HL-60 (cell line): Measurements from ENCODE around the gene PRDM12.

Source experiments
- CTCF ChIP-seq: IDR thresholded peaks from one replicate; pipeline ENCODE4 v1.5.1; 2011; ENCODE audit warnings: low read length, control low read depth, inconsistent platforms; ENCODE audit not compliant: insufficient read depth
- GABPA ChIP-seq: IDR thresholded peaks from 2 replicates; pipeline ENCODE4 v1.6.1; 2012; ENCODE audit warnings: low read depth
- POLR2AphosphoS5 ChIP-seq: IDR thresholded peaks from 2 replicates; pipeline ENCODE4 v1.6.1; 2012; ENCODE audit warnings: low read depth

- no peak for TF ChIP-seq CTCF
- no peak for TF ChIP-seq POLR2AphosphoS5
- no peak for TF ChIP-seq GABPA
These were observed 5.3 kb upstream of the PRDM12 start for GRCh38 chr9:130658893-130659698.
